Loucy (cell line): Measurements from ENCODE around the gene TXNRD1.
"Not testable (repeated sequence)": the region's sequence is repeated elsewhere in the genome, so short reads cannot be mapped to it uniquely, and the experiment has no call there.

Experiments used
- EZH2phosphoT487 ChIP-seq: fragments of 200-600 bp; IDR thresholded peaks from 2 replicates; pipeline ENCODE4 v1.6.1; 2018; ENCODE audit warnings: antibody characterized with exemption, mild to moderate bottlenecking, moderate library complexity, borderline replicate concordance
- TF ChIP-seq, protein P1 (sequence below): fragments of 200-600 bp; sonication (generic); conservative IDR thresholded peaks from 2 replicates; pipeline ENCODE4 v1.5.1; 2014; ENCODE audit warnings: mild to moderate bottlenecking, antibody characterized with exemption, low read length

DNA sequence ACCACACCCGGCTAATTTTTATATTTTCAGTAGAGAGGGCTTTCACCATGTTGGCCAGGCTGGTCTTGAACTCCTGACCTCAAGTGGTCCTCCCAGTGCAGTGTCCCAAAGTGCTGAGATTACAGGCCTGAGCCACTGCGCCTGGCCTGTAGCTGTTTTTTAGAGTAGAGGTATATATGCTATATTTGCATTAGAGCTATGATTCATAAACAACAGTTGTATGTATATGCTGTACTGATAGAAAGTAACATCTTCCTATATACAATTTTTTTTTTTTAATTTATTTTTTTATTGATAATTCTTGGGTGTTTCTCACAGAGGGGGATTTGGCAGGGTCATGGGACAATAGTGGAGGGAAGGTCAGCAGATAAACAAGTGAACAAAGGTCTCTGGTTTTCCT lies 107.0 kb downstream of the TXNRD1 start:
- TF ChIP-seq, protein P1, sequence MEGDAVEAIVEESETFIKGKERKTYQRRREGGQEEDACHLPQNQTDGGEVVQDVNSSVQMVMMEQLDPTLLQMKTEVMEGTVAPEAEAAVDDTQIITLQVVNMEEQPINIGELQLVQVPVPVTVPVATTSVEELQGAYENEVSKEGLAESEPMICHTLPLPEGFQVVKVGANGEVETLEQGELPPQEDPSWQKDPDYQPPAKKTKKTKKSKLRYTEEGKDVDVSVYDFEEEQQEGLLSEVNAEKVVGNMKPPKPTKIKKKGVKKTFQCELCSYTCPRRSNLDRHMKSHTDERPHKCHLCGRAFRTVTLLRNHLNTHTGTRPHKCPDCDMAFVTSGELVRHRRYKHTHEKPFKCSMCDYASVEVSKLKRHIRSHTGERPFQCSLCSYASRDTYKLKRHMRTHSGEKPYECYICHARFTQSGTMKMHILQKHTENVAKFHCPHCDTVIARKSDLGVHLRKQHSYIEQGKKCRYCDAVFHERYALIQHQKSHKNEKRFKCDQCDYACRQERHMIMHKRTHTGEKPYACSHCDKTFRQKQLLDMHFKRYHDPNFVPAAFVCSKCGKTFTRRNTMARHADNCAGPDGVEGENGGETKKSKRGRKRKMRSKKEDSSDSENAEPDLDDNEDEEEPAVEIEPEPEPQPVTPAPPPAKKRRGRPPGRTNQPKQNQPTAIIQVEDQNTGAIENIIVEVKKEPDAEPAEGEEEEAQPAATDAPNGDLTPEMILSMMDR, result not testable (repeated sequence)
- TF ChIP-seq EZH2phosphoT487, result not testable (repeated sequence)
